ENCODE measurements around the gene MGMT.

GRCh38 chr10:129740532-129741279 is 273.7 kb downstream of the MGMT start:
- TF ChIP-seq CTCF (IDR thresholded peaks at IDR 0.05; ENCODE audit: borderline replicate concordance, extremely low read depth, low read length, poor library complexity, severe bottlenecking) = no peak
- TF ChIP-seq EZH2 (IDR thresholded peaks at IDR 0.05; ENCODE audit: borderline replicate concordance, low read depth, low read length, severe bottlenecking) = no peak
